Cardiac septum (tissue), 1 donor: ENCODE results near the gene S100A5. TPM values are rescaled to one million over a fixed set of nuclear protein-coding genes. Genes with fewer than 3 reads are reported as not detected.
"Not testable (repeated sequence)": the region's sequence is repeated elsewhere in the genome, so short reads cannot be mapped to it uniquely, and the experiment has no call there.

ENCODE experiments used
- DNase-seq: peaks from one replicate; pipeline ENCODE4 v3.0.0-alpha.2; 2020; ENCODE audit warnings: low spot score
- intact Hi-C: fragments of 100-400 bp; cut with DNase I; formaldehyde crosslinking; loops from one replicate; pipeline ENCODE4 v1.14.0; 2022
- total RNA-seq: library from RNA; stranded (reverse); fragmentation: NEBNext Ultra II Directional; extraction: Animal tissue kit (Norgen Biotek cat#: 25700); gene quantifications from one replicate; pipeline ENCODE4 v1.2.1, GENCODE V29; 2021
- donor health status: DM: no; HTN: no; CAD: no.

The S100A5 gene
- total RNA-seq, 1 donor from 2014 or later = not detected

DNA sequence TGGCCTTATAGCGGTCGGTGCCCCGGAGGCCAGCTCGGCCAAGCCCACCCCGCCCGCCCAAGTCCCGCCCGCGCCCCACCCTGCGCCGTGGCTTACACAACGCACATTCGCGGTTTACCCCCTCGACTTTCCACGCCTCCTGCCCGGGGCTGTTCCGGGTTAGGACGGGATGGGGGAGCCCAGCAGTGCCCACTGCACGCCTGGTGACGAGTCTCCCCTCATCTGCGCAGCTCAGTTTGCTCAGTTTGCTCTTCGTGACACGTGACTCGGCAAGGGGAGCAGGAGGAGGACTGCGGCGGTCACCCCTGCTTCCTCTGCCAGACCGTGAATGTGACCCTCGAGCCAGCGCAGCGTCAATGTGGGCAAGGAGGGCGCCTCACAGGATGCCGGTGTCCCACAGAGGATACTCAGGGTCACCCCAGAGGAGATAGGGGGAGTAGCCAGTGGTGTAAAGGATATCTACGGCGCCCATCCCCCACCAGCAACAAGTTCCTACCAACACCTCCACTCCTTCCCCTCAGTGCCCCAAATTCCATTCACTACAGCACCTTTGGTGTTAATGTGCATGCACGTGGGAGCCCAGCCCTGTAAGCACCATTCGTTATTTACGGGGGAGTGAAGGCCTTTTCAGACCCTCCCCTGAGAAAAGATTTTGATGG, 4.6 kb downstream of the S100A5 start:
- intact Hi-C loops = no loop called here
- DNase-seq = peak; percentile 93

DNA sequence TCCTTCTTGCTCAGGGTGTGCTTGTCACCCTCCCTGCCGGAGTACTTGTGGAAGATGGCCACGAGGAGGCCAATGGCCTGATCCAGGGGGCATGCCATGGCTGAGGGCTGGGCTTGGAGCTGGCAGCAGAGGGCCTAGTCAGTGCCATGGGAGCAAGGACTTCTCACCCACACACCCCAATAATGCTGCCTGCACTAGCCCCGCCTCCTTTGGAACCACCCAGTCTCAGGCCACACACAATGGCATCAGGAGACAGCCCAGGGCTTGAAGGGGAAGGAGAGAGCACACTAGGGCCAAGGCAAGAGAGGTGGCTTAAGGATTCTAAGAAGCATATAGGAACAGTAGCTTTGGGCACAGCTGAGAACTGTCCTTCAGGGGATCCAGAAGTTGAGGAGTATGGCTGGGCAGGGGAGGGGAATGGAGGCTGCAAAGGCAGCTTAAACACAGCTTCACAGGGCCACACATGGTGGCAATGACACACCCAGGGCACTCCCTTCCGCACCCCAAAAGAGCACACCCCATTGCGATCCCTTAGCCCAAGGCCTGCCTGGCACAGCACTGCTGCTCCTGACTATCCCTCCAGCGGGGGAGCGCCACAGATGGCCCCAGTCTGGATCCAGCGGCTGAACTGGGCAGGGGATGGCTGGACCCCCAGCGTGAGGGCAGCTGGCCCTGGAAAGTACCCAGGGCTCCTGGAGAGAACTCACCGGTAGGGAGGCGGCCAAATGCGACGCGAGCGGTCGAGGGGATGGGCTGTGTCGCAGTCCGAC, 5.3 kb downstream of the S100A5 start, which contains the start of gene S100A6:
TSS of gene S100A6 (minus strand) at position 750 of the 770 bp plus-strand sequence. CDS start at position 98, 652 bp downstream.
- DNase-seq = peak; percentile 91
- intact Hi-C loops = no loop called here

- intact Hi-C loops = loop anchor here (5.0 kb wide), 1 partner anchor 82 kb away; the partner anchor contains the start of gene S100A14
- DNase-seq = peak; percentile 70
Measured at GRCh38 chr1:153534925-153535241, 5.9 kb downstream of the S100A5 start.

DNA sequence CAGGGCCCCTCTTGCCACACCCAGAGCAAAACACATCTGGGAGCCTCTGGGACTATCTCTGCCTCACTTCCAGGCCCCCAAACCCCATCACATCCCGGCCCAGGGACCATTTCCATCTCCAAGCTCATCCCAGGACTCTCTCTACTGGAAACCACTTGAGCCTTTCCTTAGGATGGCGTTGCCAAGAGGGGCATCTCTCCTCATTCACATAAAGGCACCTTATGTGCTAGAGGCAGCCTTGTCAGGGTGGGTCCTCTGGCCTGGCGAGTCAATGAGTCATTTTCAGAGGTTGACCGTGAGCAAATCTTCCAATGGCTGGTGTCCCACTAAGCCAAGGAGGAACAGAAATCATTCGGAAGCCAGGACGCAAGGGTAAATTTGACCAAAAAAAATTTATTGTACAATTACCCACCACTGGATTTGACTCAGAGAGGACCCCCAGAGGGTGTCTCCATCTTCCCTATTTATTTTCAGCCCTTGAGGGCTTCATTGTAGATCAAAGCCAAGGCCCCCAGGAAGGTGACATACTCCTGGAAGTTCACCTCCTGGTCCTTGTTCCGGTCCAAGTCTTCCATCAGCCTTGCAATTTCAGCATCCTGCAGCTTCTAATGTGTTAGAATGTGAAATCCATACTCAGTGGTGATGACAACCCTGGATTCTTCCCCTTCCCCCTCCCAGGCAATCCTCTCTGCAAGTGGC, 6.4 kb downstream of the S100A5 start:
- intact Hi-C loops = loop anchor here (5.0 kb wide), 1 partner anchor 83 kb away; the partner anchor contains the start of gene S100A14
- peak; percentile 56 for DNase-seq

GRCh38 chr1:153533689-153534201, 7.0 kb downstream of the S100A5 start:
- intact Hi-C loops = loop anchor here (1.0 to 5.0 kb wide), 3 partner anchors 22 to 84 kb away; partner anchors contain the start of gene S100A14
- DNase-seq = peak; percentile 76

DNA sequence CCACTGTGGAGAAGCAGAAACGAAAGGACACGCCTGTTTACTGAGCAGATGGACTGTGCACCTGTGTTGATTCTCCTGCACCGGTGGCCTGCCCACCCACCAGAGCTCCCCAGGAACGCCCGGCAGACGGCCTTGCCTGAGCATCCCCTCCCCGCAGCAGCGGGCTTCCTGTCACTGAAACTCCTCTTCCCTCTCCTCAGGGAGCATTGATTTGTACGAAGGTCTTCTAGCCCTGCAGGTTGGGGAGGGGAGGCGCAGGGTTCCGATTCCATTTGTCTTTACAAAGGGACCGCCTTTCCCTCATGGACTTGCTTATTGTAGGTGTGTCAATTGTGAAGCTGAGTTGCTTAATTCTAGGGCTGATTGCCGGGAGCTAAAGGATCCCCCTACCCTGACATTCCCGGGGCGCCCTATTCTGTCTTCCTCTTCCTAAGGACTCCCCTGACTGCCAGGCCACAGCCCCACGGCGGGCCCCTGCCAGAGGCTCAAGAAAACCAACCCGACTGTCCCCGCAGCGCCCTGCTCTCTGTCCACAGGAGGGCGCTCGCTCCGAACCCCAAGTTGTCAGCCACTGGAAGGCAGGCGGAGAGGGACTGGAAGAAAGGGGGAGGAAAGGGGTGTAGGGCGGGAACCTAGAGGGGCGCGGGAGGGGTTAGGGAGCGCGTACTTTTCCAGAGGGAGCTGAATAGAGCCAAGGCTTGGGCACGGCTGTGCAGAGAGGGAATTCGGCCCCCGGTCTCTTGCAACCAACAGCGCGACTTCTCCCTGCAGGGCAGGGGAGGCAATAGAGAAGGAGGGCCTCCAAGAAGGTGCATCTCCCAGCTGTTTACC, 7.8 kb downstream of the S100A5 start:
- peak; percentile 96 for DNase-seq
- intact Hi-C loops = loop anchor here (1.0 to 5.0 kb wide), 3 partner anchors 22 to 84 kb away; partner anchors contain the start of gene S100A14

DNA sequence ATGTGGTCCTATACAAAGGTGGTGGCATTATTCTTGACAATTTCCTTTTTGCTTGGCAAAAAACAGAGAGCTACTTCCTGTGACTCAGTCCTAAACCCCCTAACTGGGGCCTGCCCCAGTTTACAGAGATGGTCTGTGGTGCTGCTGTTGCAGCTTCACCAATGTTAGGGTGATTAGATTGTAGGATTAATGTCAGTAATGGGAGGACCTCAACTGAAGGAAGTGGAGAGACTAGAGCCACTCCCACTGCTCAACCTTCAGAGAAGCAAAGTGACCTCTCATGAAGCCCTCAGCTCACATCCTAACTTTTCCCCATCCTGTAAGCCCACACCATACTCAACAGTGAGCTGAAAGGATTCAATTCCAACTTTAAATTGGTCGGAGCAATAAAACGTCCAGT, 8.6 kb downstream of the S100A5 start:
- DNase-seq = no peak
- intact Hi-C loops = loop anchor here (5.0 kb wide), 1 partner anchor 85 kb away; the partner anchor contains the start of gene S100A14

GRCh38 chr1:153531638-153532037, 9.1 kb downstream of the S100A5 start:
- intact Hi-C loops = loop anchor here (5.0 kb wide), 1 partner anchor 86 kb away; the partner anchor contains the start of gene S100A14
- no peak for DNase-seq

GRCh38 chr1:153527683-153528040, 13.1 kb downstream of the S100A5 start:
- intact Hi-C loops = no loop called here

DNA sequence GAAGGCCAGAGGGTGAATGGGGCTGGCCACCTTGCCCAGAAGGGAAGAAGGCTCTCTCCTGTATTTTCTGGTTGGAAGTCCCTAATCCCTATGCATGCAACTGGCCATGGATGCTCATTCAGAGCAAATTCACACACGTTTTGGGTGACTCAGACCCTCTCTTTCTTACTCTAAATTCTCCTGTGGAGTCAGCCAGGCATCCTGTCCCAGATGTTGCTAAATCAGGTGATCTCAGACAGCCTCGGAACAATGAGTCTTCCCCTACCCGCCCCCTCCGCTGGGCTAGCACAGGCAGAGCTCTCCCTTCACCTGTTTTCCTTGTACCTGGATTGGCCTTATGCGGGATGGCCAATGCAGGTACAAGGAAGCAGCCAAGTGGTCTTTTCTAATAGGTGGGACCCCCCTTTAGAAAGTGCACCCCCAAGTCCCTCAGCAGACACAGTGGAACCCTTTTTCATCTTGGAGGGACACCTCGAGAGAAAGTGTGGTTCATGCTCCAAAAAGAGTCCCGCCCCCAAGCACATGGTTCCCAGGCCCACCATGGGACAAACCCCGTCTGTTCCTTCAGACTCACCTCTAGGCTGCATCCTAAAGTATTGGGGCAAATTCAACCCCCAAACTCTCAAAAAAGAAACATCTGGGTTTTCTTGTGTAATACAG, 13.6 kb downstream of the S100A5 start:
- DNase-seq = peak; percentile 29
- intact Hi-C loops = no loop called here

More at GRCh38 chr1:153527683-153528040, 13.1 kb downstream of the S100A5 start:
- no peak for DNase-seq

DNA sequence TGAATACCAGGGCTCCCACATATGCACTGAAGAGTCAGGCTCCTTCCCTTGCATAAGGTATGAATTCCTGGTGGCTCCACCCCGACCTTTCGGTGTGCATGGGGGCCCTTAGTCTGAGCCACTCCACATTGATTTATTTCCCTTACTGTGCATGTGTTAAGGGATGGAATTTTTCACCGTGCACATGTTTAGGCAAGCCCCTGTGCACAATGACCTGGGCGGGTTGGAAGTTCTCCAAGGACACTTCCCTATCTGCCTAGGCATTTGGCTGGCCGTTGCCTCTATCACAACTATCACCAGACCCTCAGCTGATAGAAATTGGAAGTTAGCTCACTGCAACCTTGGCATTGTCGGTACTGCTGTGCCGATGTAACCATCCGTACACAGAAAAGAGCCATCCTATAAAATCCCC, 14.6 kb downstream of the S100A5 start:
- intact Hi-C loops = no loop called here
- DNase-seq = peak; percentile 73

- intact Hi-C loops = no loop called here
- no peak for DNase-seq
Measured at GRCh38 chr1:153525088-153525728, 15.5 kb downstream of the S100A5 start.

DNA sequence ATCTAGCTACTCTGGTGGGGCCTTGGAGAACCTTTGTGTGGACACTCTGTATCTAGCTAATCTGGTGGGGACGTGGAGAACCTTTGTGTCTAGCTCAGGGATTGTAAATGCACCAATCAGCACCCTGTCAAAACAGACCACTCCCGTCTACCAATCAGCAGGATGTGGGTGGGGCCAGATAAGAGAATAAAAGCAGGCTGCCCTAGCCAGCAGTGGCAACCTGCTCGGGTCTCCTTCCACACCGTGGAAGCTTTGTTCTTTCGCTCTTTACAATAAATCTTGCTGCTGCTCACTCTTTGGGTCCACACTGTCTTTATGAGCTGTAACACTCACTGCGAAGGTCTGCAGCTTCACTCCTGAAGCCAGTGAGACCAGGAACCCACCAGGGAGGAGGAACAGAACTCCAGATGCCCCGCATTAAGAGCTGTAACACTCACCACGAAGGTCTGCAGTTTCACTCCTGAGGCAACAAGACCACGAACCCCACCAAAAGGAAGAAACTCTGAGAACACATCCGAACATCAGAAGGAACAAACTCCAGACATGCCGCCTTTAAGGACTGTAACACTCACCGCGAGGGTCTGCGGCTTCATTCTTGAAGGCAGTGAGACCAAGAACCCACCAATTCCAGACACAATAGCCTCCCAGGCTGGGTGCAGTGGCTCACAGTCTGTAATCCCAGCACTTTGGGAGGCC, 18.2 kb downstream of the S100A5 start:
- intact Hi-C loops = not testable (repeated sequence)
- DNase-seq = peak; percentile 14

- DNase-seq, intact Hi-C loops: not testable (repeated sequence)
Measured at GRCh38 chr1:153521808-153522207, 18.9 kb downstream of the S100A5 start.

DNA sequence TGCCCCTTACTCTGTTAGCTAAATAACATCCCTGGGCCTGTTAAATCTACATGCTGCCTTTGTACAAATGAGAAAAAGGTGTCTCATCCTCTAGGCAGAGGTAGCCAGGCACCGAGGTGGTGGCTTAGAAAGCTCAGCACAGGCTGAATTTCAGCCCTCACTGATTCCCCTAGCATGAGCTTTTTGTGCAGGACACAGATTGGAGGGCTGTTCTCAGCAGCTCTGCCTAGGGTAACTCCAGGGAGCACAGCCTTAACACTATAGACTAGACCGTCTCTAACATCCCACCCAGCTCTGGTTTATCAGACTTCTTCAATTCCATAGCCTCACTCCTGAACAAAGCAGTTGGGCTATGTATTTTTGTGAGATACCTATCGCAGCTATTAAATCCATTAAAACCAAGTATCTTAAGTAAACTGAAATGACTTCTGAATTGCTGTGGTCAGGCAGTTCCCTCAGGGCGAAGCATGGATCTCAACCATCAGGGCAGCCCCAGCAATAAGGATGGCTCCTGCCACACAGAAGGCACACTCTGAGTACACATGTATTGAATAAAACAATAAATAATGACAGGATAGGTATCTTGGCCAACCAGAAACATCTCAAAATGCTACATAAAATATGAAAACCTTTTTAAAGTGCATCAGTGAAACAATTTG, 19.8 kb downstream of the S100A5 start:
- intact Hi-C loops = no loop called here
- no peak for DNase-seq

DNA sequence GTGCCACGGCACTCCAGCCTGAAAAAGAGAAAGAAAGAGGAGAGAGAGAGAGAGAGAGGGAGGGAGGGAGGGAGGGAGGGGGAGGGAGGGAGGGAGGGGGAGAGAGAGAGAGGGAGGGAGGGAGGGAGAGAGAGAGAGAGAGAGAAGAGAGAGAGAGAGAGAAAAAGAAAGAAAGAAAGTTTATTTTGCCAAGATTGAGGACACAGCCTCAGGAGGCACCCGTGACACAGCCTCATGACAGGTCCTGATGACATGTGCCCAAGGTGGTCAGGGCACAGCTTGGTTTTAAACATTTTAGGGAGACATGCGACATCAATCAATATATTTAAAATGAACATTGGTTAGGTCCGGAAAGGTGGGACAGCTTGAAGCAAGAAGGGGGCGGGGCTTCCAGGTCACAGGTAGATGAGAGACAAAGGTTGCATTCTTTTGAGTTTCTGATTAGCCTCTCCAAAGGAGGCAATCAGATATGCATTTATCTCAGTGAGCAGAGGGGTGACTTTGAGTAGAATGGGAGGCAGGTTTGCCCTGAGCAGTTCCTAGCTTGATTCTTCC, 20.5 kb downstream of the S100A5 start:
- intact Hi-C loops = not testable (repeated sequence)

DNA sequence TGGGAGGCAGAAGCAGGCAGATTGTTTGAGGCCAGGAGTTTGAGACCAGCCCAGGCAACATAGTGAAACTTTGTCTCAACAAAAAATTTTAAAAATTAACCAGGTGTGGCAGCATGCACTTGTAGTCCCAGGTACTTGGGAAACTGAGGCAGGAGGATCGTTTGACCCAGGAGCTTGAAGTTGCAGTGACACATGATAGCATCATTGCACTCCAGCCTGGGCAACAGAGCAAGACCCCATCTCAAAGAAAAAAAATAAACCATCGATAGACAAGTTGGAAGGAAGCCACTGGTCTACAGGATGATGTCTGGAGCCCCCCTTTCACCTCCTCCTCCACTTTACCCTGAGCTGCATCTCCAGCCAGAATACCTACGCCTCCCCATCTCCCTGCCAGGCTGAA, 21.5 kb downstream of the S100A5 start:
- DNase-seq = no peak
- intact Hi-C loops = no loop called here

More for the DNA sequence above, 20.5 kb downstream of the S100A5 start:
- not testable (repeated sequence) for DNase-seq
